NCI-H524 (cell line): ENCODE measurements around the gene ANKRD11.
"Not testable (repeated sequence)": the region's sequence is repeated elsewhere in the genome, so short reads cannot be mapped to it uniquely, and the experiment has no call there.

Experiments used
- DNase-seq, 2 experiments: peaks; one replicate each; lab custom pipeline; 2025; lab: John Stamatoyannopoulos, UW

Gene ANKRD11

DNA sequence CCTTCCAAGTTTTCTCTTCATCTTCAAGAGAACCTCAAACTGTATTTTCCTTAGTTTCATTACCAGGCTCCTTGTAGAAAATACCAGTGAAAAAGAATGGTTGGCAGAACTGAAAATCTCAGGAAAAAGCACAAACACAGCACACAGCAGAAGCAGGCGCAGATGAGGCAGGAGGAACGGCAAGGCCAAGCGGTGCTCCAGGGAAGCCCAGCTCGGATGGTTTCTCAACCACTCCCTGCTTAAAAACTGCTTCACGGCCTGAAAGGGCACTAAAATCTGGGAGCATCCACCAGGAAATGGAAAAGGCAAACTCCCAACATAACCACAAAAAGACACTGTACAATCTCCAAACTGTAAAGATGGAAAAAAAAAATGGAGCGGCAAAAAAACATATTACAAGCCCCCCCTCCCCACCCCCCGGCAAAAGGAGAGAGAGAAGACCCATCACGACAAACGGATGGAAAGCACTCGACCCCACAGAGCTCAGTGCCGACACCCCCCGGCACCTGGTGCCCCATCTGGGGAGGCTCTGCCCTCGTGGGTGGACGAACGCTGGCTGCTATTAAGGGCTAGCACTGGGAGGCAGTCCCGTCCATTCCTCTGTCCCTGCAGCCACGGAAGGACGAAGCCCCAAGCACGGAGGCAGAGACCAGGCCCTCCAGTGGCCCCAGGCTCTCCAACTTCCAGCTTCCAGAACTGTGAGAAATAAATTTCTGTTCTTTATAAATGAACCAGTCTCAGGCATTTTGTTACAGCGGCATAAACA, 145.3 kb downstream of the ANKRD11 start:
- DNase-seq: peak; percentile 79 to 91

DNA sequence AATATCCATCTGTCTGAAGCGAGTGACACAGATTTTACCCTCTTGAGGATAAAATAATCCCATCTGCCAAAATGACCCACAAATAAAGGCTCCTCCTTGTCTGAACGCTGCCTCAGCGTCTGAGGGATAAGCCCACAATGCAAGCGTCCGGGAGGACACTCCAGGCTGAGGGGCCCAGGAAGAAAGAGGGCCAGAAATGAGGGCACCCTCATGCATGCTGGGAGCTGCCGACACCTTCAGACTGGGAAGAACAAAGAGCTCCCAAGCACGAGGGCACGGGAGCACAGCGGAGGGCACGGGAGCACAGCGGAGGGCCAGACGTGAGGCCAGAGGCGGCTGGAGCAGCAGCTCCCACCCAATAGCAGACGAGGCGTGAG, 145.9 kb downstream of the ANKRD11 start:
- no peak for DNase-seq

DNA sequence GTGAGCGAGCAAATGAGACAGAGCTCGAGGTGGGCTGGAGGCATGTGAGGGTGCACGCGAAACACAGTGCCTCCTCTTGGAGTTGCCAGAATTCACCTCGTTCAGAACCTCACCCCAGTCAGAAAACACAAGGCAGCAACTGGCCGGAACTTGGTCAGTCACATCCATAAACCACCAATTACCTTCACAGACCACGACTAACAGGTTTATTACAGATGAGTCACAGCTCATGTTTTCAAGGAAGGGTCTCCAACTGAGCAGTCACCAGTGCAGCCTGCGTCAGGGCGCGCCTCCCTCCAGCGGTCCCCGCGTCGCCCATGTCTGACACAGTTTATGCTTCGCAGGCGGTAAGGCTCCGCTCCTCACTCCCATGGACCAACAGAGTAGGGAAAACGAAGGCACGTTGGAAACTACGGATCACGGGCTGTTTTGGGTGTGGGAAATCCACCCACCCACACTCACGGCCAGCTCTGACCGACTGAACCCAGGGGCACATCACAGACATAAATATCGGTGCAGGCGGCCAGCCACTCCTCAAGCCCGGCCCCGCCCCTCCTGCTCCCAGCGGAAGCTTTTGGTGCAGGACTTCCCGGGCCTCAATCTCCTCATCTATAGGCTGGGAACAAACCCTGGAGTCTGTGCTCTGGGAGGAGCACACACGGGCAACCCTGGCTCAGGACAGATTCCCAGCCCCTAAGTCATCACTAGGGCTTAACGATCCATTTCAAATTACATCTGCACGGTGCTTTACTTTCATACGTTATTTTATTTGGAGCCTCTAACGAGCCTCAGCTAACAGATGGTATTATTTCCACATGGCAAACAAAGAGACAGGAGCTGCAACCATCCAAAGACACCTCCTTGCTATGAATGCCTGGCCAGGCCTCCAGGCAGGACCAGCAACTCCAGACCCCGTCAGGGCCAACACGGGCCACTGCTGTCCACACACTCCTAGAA, 146.6 kb downstream of the ANKRD11 start:
- DNase-seq: peak; percentile 83 to 96

DNA sequence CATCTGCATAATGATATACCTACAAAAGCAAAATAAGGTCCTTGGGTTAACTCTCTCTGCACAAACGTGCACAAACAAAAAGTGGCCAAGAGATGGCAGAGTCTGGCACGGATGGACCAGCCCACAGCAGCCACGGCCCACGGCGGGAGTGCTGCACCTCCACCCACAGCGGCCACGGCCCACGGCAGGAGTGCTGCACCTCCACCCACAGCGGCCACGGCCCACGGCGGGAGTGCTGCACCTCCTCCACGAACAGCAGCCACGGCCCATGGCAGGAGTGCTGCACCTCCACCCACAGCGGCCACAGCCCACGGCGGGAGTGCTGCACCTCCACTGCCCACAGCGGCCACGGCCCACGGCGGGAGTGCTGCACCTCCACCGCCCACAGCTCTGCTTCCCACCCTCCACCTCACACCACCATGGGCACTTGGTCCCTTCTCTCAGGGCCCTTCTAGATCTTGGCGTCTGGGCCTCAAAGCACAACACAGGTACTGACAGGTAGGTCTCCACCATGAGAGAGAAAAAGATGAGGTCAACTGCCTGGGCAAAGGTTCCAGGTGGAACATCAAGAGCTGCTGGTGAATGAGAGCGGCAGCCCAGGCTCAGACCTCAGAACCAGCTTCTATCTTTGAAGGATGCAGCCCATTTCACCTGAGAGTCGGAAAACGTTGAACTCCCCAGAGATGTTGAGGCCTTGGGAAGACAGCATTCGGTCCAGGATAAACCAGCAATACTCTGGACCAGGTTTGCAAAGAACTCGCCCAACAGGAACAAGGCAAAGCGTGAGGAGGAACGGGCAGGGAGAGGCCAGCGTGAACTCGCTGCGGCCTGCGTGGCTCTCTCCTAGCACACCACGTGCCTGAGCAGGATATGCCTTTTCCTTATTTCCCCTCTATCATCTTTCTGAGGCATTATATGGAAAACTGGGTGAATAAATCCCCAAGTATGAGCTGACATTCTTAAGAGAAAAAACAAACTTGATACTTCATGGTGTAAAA, 148.4 kb downstream of the ANKRD11 start:
- DNase-seq: no peak

DNA sequence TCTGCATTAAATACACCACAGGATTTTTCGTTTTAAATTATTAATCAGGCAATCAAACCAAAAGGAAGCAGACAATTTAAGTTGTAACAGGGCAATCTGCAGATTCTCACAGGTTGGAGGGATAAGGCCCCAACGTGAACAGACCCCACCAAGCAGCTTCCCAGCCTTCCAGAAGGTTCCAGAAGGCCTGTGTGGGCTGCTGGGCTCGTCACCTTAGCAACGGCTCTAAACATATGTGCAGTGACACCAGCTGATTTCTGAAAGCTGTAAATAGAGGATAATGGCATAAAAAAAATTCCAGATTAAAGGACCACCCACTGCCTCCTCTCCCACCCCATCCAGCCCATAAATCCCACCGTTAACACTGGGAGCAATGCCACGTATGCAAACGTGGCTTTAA, 149.1 kb downstream of the ANKRD11 start:
- DNase-seq: peak in 1 of 2 experiments; percentile 36

DNA sequence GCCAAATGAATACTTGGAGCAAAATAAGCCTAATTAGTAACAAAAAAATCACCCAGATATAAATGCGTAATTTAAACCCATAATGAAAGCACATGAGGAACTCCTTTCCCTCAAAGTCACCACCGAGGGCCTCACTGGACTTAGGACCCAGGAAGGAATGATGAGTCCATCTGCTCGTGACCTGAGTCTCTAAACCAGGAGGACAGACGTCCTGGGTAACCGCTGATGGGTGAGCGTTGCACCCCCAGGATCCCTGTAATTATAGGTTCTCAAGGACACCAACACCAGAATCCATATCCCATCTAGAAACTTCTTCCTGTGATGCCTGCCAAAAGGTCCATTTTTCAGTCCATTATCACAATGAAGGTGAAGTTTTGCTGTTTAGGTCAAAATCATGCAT, 151.5 kb downstream of the ANKRD11 start:
- no peak for DNase-seq

DNA sequence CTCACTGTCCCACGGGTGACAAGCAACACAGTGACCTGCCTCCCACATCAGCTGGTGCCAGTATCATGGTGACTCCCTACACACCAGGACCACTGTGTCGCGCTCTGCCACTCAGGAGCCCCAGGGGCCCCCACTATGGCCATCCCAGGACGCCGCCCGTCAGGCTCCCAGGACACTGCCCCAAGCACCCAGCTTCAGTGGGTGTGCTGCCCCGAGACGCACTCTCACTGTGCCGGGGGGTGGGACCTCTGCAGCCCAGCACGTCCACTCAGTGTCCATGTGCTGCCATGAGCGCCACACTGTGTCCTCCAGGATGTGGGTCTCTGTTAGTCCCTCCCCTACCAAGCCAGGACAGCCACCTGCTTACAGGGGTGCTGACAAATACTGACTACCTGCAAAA, 152.4 kb downstream of the ANKRD11 start:
- DNase-seq: no peak

DNA sequence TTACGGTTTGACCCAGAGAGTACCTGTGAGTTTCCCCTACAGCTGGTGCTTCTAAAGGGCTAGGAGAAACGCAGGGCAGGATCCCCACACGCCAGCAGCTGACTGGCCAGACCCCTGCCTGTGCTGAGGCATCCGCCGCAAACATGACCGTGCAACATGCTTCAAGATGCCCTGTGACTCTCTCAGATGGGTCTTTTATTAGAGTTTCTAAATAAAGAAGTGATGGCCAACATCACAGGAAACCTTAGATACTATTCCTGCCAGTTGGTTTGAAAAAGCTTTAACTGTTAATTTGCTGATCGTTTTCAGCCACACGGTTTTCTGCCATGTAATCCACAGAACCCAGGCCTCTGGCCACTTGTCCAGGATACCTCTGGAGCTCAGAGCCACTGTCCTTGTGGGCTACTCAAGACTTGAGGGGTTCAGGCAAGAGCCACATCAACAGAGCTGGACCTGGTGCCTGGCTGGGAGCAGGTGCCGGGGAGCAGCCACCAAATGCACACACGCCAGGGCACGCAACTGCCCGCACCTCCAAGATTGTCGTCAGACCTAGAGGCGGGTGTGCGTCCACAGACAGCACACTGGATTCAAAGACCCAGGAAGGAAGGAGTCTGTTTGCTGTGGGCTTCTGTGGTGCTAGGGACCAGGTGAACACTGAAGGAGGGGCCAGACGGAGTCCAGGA, 154.4 kb downstream of the ANKRD11 start:
- DNase-seq: no peak

DNA sequence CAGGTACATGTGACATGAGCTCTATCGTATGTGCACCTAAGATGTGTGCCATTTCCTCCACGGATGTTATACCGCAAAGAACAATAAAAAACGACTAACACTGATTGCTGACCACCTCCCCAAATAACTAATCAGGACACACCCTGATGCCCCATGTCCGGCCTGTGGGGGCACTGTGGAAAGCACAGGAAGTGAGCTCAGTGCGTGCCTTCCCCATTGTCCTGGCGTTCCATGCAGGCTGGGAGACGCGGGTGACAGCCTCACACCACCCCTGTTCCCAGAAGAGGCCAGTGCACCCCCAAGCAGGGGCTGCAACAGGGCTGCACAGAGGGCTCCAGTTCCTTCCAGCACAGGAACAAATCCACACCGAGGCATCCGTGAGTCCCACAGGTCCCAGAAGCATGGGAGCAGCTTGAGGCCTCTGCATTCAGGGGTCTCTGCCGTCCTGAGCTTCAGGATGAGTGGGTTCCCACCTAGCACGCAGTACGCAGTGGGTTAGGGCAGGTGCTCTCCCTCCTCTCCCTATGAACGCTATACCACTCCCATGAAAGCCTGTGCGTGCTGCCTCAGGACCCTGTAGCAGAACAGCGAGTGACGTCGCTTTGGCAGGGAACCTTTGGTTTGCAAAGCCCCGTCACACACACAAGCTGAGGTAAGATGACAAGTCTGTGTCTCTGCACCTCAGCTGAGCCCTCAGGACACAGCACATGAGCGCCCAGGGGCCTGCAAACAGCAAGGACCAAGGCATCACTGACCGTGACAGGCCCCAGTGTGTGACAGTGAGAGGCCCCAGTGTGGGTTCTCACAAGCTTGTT, 155.2 kb downstream of the ANKRD11 start:
- DNase-seq: no peak

DNA sequence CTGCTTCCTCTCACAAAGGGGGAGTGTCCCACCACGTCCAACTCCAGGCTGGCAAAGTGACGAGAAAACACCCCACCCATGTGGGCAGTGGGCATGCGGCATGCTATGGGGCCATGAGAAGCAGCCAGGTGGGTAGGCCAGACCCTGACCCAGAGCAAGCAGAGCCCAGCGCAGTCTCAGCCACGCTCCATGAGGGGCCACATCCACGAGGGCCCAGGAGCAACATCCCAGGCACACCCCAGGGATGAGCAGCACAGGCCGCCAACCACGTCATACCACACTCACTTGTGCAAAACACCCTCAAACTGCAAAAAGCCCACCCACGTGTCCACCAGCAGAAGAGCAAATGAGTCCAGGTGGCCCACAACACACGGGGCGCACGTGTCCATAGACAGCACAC, 155.9 kb downstream of the ANKRD11 start:
- no peak for DNase-seq

DNA sequence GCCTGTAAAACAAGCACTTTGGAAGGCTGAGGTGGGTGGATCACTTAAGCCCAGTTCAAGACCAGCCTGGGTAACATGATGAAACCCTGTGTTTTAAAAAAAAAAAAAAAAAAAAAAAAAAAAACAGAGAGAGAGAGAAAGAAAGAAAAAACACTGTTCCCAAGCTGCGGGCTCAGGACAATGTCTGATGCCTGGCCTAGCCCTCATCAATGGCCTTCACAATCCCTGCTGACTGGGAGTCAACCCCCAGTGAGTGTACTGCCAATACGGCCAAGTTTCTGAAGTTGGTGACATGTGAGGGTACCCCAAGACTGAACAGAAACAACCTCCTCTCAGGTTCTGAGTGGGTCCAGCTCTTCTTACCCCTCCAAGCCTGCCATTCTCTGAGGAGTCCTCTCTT, 156.3 kb downstream of the ANKRD11 start:
- DNase-seq: no peak

DNA sequence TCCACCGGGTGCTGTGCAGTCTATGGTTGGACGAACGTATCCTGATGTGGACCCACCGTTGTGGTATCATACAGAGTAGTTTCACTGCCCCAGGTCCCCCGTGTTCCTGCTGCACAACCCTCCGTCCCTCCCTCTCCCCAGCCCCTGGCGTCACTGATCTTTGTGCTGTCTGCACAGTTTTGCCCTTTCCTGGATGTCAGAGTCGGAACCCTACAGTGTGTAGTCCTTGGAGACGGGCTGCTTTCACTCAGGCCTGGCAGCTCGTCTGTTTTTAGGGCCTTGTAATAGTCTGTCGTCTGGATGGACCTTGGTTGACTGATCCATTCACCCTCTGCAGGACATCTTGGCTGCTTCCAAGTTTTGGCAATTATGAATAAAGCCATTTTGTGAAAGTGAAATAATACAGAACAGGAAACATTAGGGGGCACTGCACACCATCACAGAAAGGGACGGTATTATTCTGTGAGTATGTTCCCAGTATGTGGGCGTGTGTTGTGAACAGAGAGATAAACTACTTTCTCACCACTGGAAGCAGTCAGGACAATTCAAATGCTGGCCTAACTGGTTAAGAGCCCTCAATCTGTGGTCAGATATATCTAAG, 156.9 kb downstream of the ANKRD11 start:
- DNase-seq: peak; percentile 51 to 71

DNA sequence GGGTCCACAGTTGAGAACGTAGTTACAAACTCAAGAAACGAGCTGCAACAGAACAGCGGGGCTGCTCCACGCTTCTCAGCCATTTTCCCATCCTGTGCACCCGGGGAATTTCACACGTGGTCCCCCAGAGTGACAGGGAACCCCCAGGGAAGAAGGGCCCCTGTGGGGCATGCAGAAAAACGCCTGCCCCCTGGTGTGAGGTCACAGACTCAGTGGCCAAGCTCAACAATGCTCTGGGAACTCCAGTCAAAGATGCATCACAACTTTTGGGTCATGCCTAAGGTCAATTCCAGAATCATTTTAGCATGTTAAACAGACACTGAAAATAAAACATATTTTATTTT, 157.5 kb downstream of the ANKRD11 start:
- DNase-seq: no peak

DNA sequence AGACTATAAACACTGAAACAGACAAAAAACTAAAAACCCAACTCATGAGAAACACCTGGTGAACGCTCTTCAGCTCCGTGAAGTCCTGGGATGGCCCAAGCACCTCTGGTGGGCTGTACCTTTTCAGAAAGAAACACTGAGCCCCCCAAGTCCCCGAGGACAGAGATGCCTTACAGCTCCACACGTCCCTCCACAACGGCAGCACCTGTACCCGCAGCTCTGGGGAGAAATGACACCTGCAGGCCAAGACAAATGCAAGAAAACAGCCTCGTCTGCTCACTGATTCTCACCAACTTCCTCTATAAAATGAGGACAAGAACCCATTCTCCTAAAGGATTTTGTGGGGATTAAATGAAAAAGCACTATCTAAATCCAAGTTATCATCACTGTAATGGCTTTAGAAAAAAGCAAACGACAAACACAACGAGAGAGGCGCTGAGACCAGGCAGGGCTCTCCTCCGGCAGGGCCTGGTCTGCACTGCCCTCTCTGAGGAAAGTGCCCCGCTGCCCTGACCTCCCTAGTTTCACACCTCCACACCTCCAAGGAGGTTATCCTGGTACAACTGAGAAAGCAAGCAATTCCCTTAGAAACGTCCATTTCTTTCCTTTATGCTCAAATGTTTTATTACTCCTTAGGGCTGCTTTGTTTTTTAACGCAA, 158.0 kb downstream of the ANKRD11 start:
- DNase-seq: no peak

DNA sequence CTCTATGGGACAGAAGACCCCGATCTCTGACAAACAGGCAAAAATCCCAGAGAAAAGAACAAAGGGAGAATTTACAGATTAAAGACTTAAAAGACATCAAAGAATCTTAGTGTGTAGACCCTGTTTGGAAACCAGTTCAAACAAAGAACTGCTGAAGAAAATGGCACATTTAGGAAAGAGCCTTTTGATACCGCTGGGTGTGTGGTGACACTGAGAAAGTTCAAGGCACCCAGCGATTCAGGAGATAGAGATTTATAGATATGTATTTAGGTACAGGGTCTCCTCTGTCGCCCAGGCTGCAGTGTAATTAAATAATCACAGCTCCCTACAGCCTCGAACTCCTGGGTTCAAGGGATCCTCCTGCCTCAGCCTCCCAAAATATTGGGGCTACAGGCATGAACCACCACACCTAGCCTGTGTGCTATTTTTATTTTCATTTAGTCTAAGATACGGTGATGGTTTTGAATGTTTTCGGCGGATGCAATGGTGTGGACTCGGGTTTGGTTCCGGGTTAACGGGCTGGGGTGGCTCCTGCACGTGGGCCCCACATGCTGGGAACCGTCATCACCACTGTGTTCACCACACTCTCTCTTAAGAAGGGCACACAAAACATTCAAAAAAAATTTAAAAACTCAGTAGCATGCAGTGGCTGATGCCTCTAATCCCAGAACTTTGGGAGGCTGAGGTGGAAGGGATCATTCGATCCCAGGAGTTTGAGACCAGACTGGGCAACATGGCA, 158.8 kb downstream of the ANKRD11 start:
- no peak for DNase-seq

DNA sequence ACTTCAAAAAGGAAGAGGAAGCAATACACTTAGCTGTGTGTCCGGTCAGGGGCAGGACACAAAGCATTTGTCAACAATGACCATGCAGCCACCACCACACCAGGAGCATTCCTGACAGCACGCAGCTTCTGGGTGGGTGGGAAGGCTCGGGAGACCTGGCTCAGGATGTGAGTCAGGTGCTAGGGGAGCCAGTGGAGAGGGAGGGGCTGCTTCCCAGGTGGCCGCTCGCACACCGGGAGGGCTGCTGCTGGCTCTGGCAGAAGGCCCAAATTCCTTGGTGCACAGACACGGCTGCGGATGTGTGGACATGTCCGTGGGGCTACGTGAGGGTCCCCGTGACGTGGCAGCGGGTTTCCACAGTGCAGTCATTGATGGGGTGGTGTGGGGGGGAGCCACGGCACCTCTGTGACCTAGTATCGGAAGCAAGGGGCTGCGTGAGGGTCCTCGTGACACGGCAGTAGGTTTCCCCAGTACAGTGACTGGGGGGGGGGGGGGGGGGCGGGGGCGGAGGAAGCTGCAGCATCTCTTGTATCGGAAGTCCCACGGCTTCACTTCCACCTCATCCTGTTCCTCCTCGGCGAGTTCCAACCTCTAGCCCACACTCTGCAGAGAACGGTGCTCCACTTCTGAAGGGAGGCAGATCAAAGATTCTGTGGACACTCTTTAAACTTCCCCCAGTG, 160.0 kb downstream of the ANKRD11 start:
- no peak for DNase-seq

DNA sequence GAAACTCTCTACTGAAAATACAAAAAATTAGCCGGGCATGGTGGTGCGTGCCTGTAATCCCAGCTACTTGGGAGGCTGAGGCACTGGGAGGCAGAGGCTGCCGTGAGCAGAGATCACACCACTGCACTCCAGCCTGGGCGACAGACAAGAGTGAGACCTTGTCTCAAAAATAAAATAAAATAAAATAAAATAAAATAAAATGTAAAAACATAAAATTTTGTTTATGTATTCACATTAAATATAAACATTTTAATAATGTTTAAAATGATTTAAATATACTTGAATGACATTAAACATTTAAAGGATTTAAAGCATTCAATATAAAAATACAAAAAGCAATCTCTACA, 160.6 kb downstream of the ANKRD11 start:
- DNase-seq: not testable (repeated sequence)
